Epithelial cell of proximal tubule (primary cell): ENCODE results near the gene CARMIL1. TPM values are rescaled to one million over a fixed set of nuclear protein-coding genes. Genes with fewer than 3 reads are reported as not detected.

ENCODE experiments used
- DNase-seq: peaks from one replicate; pipeline ENCODE4 v3.0.0-alpha.2; 2011; ENCODE audit warnings: low read depth
- H3K4me3 ChIP-seq: 2 replicates; pipeline ENCODE4 v1.5.1; 2011; ENCODE audit warnings: low read depth, mild to moderate bottlenecking, low read length
- CTCF ChIP-seq: conservative IDR thresholded peaks from 2 replicates; pipeline ENCODE4 v1.5.1; 2012; ENCODE audit warnings: low read depth, mild to moderate bottlenecking, low read length
- total RNA-seq: library from RNA; depleted of rRNA; stranded (reverse); fragments of >200 nt; gene quantifications from 2 replicates; pipeline ENCODE4 v1.2.3, GENCODE V29; 2015

The CARMIL1 gene
- total RNA-seq, 1 donor from 2014 or later: 27.7 TPM

- peak; percentile 11 for TF ChIP-seq CTCF
- no peak overlapping the region for H3K4me3 ChIP-seq
- DNase-seq: no peak
These were observed 71.4 kb downstream of the CARMIL1 start for GRCh38 chr6:25350573-25350972.

- DNase-seq: no peak
- no peak for TF ChIP-seq CTCF
- H3K4me3 ChIP-seq: no peak overlapping the region
These were observed 72.3 kb downstream of the CARMIL1 start for GRCh38 chr6:25351485-25351884.

- no peak for DNase-seq
- no peak for TF ChIP-seq CTCF
- no peak overlapping the region for H3K4me3 ChIP-seq
These were observed 73.1 kb downstream of the CARMIL1 start for GRCh38 chr6:25352285-25352684.

GRCh38 chr6:25354078-25354932, 75.1 kb downstream of the CARMIL1 start:
- TF ChIP-seq CTCF: no peak
- no peak for DNase-seq
- no peak overlapping the region for H3K4me3 ChIP-seq

GRCh38 chr6:25359191-25359861, 80.2 kb downstream of the CARMIL1 start:
- peak; percentile 13 for TF ChIP-seq CTCF
- H3K4me3 ChIP-seq: peak overlapping the region; percentile 20
- DNase-seq: peak; percentile 83

GRCh38 chr6:25359891-25360290, 80.7 kb downstream of the CARMIL1 start:
- H3K4me3 ChIP-seq: no peak overlapping the region
- TF ChIP-seq CTCF: no peak
- DNase-seq: no peak

- TF ChIP-seq CTCF: no peak
- H3K4me3 ChIP-seq: no peak overlapping the region
- DNase-seq: no peak
These were observed 81.4 kb downstream of the CARMIL1 start for GRCh38 chr6:25360621-25361020.
